Measurements from ENCODE around the gene TCOF1.
A peak's percentile ranks its signal among the peaks of the same experiment; 100 is the strongest.
"Not testable (repeated sequence)": the region's sequence is repeated elsewhere in the genome, so short reads cannot be mapped to it uniquely, and the experiment has no call there.

The TCOF1 gene

GRCh38 chr5:150407096-150407720 is 49.7 kb downstream of the TCOF1 start:
- Mint-ChIP-seq H3K9me3 (no peaks in the 10 kb centered on the region), H3K4me3 (no peak overlapping the region), H3K4me1 (ENCODE audit: low read depth) (peaks cover 29% of the 10 kb centered on the region), H3K27ac (no peak overlapping the region), H3K27me3 (ENCODE audit: low read depth) (no peaks in the 10 kb centered on the region), H3K36me3 (ENCODE audit: low read depth) (peaks cover 50% of the 10 kb centered on the region)

- Mint-ChIP-seq H3K27me3 (ENCODE audit: low read depth) (no peaks in the 10 kb centered on the region), H3K4me1 (ENCODE audit: low read depth) (peaks cover 37% of the 10 kb centered on the region), H3K4me3 (peak overlapping the region; percentile 17), H3K36me3 (ENCODE audit: low read depth) (peaks cover 53% of the 10 kb centered on the region), H3K9me3 (no peaks in the 10 kb centered on the region), H3K27ac (peak overlapping the region; percentile 67)
Measured at GRCh38 chr5:150408231-150408943, 50.9 kb downstream of the TCOF1 start.

- H3K4me1 Mint-ChIP-seq (ENCODE audit: low read depth): peaks cover 40% of the 10 kb centered on the region
- no peaks in the 10 kb centered on the region for H3K27me3 Mint-ChIP-seq (ENCODE audit: low read depth)
- H3K36me3 Mint-ChIP-seq (ENCODE audit: low read depth): peaks cover 45% of the 10 kb centered on the region
- H3K4me3 Mint-ChIP-seq: peak overlapping the region; percentile 95
- peak overlapping the region; percentile 97 for H3K27ac Mint-ChIP-seq
- H3K9me3 Mint-ChIP-seq: no peaks in the 10 kb centered on the region
Measured at GRCh38 chr5:150409638-150410523, 52.4 kb downstream of the TCOF1 start.

GRCh38 chr5:150410524-150411244 is 53.2 kb downstream of the TCOF1 start:
- Mint-ChIP-seq H3K4me3 (peak overlapping the region; percentile 95), H3K27me3 (ENCODE audit: low read depth) (no peaks in the 10 kb centered on the region), H3K27ac (peak overlapping the region; percentile 97), H3K36me3 (ENCODE audit: low read depth) (peaks cover 45% of the 10 kb centered on the region), H3K4me1 (ENCODE audit: low read depth) (peaks cover 40% of the 10 kb centered on the region), H3K9me3 (no peaks in the 10 kb centered on the region)

- H3K36me3 Mint-ChIP-seq (ENCODE audit: low read depth): peaks cover 40% of the 10 kb centered on the region
- peak overlapping the region; percentile 97 for H3K27ac Mint-ChIP-seq
- H3K27me3 Mint-ChIP-seq (ENCODE audit: low read depth): no peaks in the 10 kb centered on the region
- peaks cover 40% of the 10 kb centered on the region for H3K4me1 Mint-ChIP-seq (ENCODE audit: low read depth)
- H3K4me3 Mint-ChIP-seq: peak overlapping the region; percentile 95
- no peaks in the 10 kb centered on the region for H3K9me3 Mint-ChIP-seq
Measured at GRCh38 chr5:150411245-150411979, 53.9 kb downstream of the TCOF1 start.

- peaks cover 34% of the 10 kb centered on the region for H3K36me3 Mint-ChIP-seq (ENCODE audit: low read depth)
Measured at GRCh38 chr5:150412319-150413175, 55.0 kb downstream of the TCOF1 start, which contains the start of gene CD74. TSS of gene CD74 (minus strand) at chr5:150412910. CDS start at chr5:150412749, 161 bp downstream.

GRCh38 chr5:150413176-150413901 is 55.8 kb downstream of the TCOF1 start:
- Mint-ChIP-seq H3K4me1 (ENCODE audit: low read depth) (peaks cover 37% of the 10 kb centered on the region), H3K27ac (peak overlapping the region; percentile 97), H3K36me3 (ENCODE audit: low read depth) (peaks cover 32% of the 10 kb centered on the region), H3K9me3 (no peaks in the 10 kb centered on the region), H3K27me3 (ENCODE audit: low read depth) (no peaks in the 10 kb centered on the region), H3K4me3 (peak overlapping the region; percentile 95)

More at GRCh38 chr5:150412319-150413175, 55.0 kb downstream of the TCOF1 start, which contains the start of gene CD74:
- Mint-ChIP-seq H3K27me3 (ENCODE audit: low read depth) (no peaks in the 10 kb centered on the region), H3K9me3 (no peaks in the 10 kb centered on the region), H3K27ac (peak within 1 kb of the TSS; percentile 97), H3K4me3 (peak within 1 kb of the TSS; percentile 95), H3K4me1 (ENCODE audit: low read depth) (peaks cover 37% of the 10 kb centered on the region)

- H3K9me3 Mint-ChIP-seq; H3K4me3 Mint-ChIP-seq; H3K27me3 Mint-ChIP-seq (ENCODE audit: low read depth): not testable (repeated sequence)
- Mint-ChIP-seq H3K4me1 (ENCODE audit: low read depth) (peaks cover 33% of the 10 kb centered on the region), H3K27ac (peak overlapping the region; percentile 97), H3K36me3 (ENCODE audit: low read depth) (peaks cover 27% of the 10 kb centered on the region)
Measured at GRCh38 chr5:150413902-150414790, 56.6 kb downstream of the TCOF1 start.

- Mint-ChIP-seq H3K36me3 (ENCODE audit: low read depth) (no peaks in the 10 kb centered on the region), H3K4me1 (ENCODE audit: low read depth) (peaks cover 4% of the 10 kb centered on the region), H3K27ac (no peak overlapping the region), H3K27me3 (ENCODE audit: low read depth) (peaks cover 14% of the 10 kb centered on the region), H3K9me3 (no peaks in the 10 kb centered on the region), H3K4me3 (no peak overlapping the region)
Measured at GRCh38 chr5:150419630-150420270, 62.3 kb downstream of the TCOF1 start.

GRCh38 chr5:150422075-150422474 is 64.6 kb downstream of the TCOF1 start:
- Mint-ChIP-seq H3K36me3 (ENCODE audit: low read depth) (no peaks in the 10 kb centered on the region), H3K4me1 (ENCODE audit: low read depth) (peaks cover 4% of the 10 kb centered on the region), H3K4me3 (no peak overlapping the region), H3K27me3 (ENCODE audit: low read depth) (peaks cover 18% of the 10 kb centered on the region), H3K27ac (no peak overlapping the region), H3K9me3 (no peaks in the 10 kb centered on the region)

- Mint-ChIP-seq H3K27ac (no peak overlapping the region), H3K36me3 (ENCODE audit: low read depth) (no peaks in the 10 kb centered on the region), H3K9me3 (no peaks in the 10 kb centered on the region), H3K27me3 (ENCODE audit: low read depth) (peaks cover 18% of the 10 kb centered on the region), H3K4me1 (ENCODE audit: low read depth) (peaks cover 4% of the 10 kb centered on the region), H3K4me3 (no peak overlapping the region)
Measured at GRCh38 chr5:150422758-150423157, 65.3 kb downstream of the TCOF1 start.

Data from T-helper 1 cell treated with Interleukin-12 subunit alpha and Interleukin-12 subunit beta and Interleukin-4 antibody, amounts not matched to agents 30 μg/mL and 1 μg/mL, for 36 hours (primary cell).